Activated naive CD8-positive, alpha-beta T cell treated with anti-CD3 and anti-CD28 coated beads for 36 hours (primary cell): ENCODE results near the gene PPP4R1. TPM values are rescaled to one million over a fixed set of nuclear protein-coding genes. Genes with fewer than 3 reads are reported as not detected.
"Not testable (repeated sequence)": the region's sequence is repeated elsewhere in the genome, so short reads cannot be mapped to it uniquely, and the experiment has no call there.

ENCODE experiments used
- DNase-seq: peaks from one replicate; pipeline ENCODE4 v3.0.0; 2021
- H3K27ac Mint-ChIP-seq: one replicate; pipeline ENCODE4 v1.8.0; 2022; ENCODE audit warnings: mild to moderate bottlenecking, moderate library complexity, mixed read lengths
- H3K27me3 Mint-ChIP-seq: one replicate; pipeline ENCODE4 v1.8.0; 2022; ENCODE audit warnings: mild to moderate bottlenecking, mixed read lengths
- H3K36me3 Mint-ChIP-seq: one replicate; pipeline ENCODE4 v1.8.0; 2021; ENCODE audit warnings: mild to moderate bottlenecking, mixed read lengths
- H3K4me1 Mint-ChIP-seq: one replicate; pipeline ENCODE4 v1.8.0; 2021; ENCODE audit warnings: mixed read lengths
- H3K4me3 Mint-ChIP-seq: one replicate; pipeline ENCODE4 v1.8.0; 2022; ENCODE audit warnings: mild to moderate bottlenecking, moderate library complexity, mixed read lengths
- H3K9me3 Mint-ChIP-seq: one replicate; pipeline ENCODE4 v1.8.0; 2022; ENCODE audit warnings: mixed read lengths
- total RNA-seq, 2 experiments: library from RNA; stranded (reverse); gene quantifications; one replicate each; pipeline ENCODE4 v1.2.3, GENCODE V29; 2021

The PPP4R1 gene
- total RNA-seq, 2 experiments from 2014 or later, result 33.7 to 37.7 TPM

- H3K36me3 Mint-ChIP-seq, result peaks cover 10% of the 10 kb centered on the region
- peaks cover 38% of the 10 kb centered on the region for H3K4me1 Mint-ChIP-seq
- peak overlapping the region; percentile 80 for H3K27ac Mint-ChIP-seq
- H3K4me3 Mint-ChIP-seq, result peak overlapping the region; percentile 89
- DNase-seq, result peak; percentile 54
- H3K27me3 Mint-ChIP-seq, result no peaks in the 10 kb centered on the region
- H3K9me3 Mint-ChIP-seq, result no peaks in the 10 kb centered on the region
Observed at GRCh38 chr18:9613550-9614400, 584 bp downstream of the PPP4R1 start.

GRCh38 chr18:9612977-9613376, 1.4 kb downstream of the PPP4R1 start:
- no peaks in the 10 kb centered on the region for H3K9me3 Mint-ChIP-seq
- peak overlapping the region; percentile 89 for H3K4me3 Mint-ChIP-seq
- peaks cover 10% of the 10 kb centered on the region for H3K36me3 Mint-ChIP-seq
- H3K27ac Mint-ChIP-seq, result no peak overlapping the region
- H3K4me1 Mint-ChIP-seq, result peaks cover 45% of the 10 kb centered on the region
- no peak for DNase-seq
- H3K27me3 Mint-ChIP-seq, result no peaks in the 10 kb centered on the region

DNA sequence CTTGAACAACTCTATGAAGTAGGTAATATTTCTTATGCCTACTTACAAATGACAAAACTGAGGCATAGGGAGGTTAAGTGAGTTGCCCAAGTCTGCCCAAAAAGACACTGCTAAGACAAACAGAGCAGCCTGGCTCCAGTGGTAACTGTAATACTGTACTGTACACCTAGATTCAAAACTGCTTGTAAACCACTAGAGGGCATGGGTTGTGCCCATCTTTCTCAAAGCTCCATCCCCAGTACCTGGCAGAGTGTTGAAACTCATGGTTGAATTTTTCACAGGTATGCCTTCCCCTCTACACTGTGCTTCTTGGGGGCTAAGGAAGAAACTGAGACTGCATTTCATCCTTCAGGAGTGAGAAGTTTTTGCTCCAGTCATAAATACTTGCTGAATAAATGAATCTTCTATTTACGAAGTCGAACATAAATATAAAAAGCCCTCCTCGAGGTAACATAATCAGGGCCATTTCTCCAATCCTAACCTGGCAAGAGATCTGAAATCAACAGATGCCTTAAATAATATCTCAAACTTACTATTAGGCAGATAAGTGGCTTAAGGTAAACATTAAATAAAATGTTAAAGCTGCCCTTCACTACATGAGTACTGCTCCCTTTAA, 2.0 kb downstream of the PPP4R1 start:
- H3K4me1 Mint-ChIP-seq, result peaks cover 45% of the 10 kb centered on the region
- H3K9me3 Mint-ChIP-seq, result no peaks in the 10 kb centered on the region
- no peak for DNase-seq
- H3K36me3 Mint-ChIP-seq, result peaks cover 10% of the 10 kb centered on the region
- no peaks in the 10 kb centered on the region for H3K27me3 Mint-ChIP-seq
- peak overlapping the region; percentile 56 for H3K4me3 Mint-ChIP-seq
- no peak overlapping the region for H3K27ac Mint-ChIP-seq

DNA sequence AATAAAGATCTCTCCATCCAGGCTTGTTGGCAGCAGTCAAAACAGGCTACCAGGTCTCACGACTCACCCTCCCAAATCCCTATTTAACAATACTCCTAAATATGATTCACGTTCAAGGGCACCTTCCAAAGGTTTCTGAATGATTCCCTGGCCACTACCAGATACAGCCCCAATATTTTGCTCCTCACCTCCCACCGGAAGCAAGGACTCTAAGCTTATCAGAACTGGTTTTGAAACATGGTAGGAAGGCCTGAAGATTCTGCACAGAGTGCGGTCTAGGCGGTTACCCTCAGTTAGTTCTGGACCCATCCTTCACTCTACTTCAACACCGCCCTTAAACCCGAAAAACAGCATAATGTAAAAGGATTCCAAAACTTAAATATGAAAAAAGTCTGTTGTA, 5.2 kb downstream of the PPP4R1 start:
- Mint-ChIP-seq H3K36me3 (peaks cover 10% of the 10 kb centered on the region), H3K27ac (no peak overlapping the region), H3K4me1 (peaks cover 44% of the 10 kb centered on the region), H3K9me3 (no peaks in the 10 kb centered on the region), H3K4me3 (no peak overlapping the region), H3K27me3 (no peaks in the 10 kb centered on the region)
- DNase-seq, result no peak

DNA sequence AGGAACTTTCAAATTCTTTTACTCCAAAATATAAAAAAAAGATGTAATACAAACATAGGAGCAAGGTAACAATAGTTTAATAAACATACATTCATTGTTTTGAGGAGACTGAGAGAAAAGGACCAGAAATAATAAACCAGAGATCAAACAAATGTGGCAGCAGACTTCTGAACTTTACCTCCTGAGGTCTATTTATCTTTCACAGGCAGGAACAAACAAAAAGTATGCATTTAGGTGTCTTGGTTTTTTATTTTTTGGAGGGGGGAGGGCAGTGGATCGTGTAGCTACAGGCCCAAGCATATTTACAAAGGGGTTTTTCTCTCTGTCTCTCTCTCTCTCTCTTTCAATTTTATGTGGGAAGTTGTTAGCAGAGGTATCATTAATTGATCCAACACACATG, 5.6 kb downstream of the PPP4R1 start:
- Mint-ChIP-seq H3K27ac (no peak overlapping the region), H3K9me3 (no peaks in the 10 kb centered on the region), H3K4me3 (no peak overlapping the region), H3K27me3 (no peaks in the 10 kb centered on the region), H3K4me1 (peaks cover 45% of the 10 kb centered on the region), H3K36me3 (peaks cover 10% of the 10 kb centered on the region)
- DNase-seq, result no peak

- peaks cover 10% of the 10 kb centered on the region for H3K36me3 Mint-ChIP-seq
- no peaks in the 10 kb centered on the region for H3K27me3 Mint-ChIP-seq
- H3K27ac Mint-ChIP-seq, result no peak overlapping the region
- DNase-seq, result no peak
- H3K4me3 Mint-ChIP-seq, result no peak overlapping the region
- peaks cover 42% of the 10 kb centered on the region for H3K4me1 Mint-ChIP-seq
- H3K9me3 Mint-ChIP-seq, result no peaks in the 10 kb centered on the region
Observed at GRCh38 chr18:9608298-9608697, 6.1 kb downstream of the PPP4R1 start.

- DNase-seq, H3K27me3 Mint-ChIP-seq, H3K27ac Mint-ChIP-seq, H3K4me3 Mint-ChIP-seq, H3K9me3 Mint-ChIP-seq: not testable (repeated sequence)
- Mint-ChIP-seq H3K36me3 (peaks cover 12% of the 10 kb centered on the region), H3K4me1 (peaks cover 30% of the 10 kb centered on the region)
Observed at GRCh38 chr18:9607111-9607510, 7.2 kb downstream of the PPP4R1 start.

GRCh38 chr18:9606039-9606438, 8.3 kb downstream of the PPP4R1 start:
- H3K36me3 Mint-ChIP-seq, result peaks cover 13% of the 10 kb centered on the region
- no peaks in the 10 kb centered on the region for H3K27me3 Mint-ChIP-seq

DNA sequence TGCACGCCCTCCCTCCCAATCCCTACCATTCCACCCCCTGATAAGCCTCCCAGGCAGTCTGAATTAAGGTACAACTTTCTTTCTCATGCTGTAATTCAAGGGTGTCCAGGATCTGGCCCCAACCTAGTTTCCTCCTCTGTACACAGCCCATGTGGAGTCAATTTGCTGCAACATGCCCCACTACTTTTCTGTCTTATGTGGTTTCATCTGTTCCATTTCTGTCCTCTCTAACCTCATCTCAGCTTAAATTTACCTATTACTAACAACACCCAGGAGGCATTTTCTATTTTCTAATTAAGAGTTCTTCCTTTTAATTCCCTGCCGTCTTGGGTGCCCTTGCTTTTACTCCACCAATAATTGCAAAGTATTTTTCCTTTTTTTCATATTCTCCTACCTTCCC, 10.0 kb downstream of the PPP4R1 start:
- H3K27ac Mint-ChIP-seq, result no peak overlapping the region
- H3K4me1 Mint-ChIP-seq, result peaks cover 22% of the 10 kb centered on the region
- peaks cover 15% of the 10 kb centered on the region for H3K36me3 Mint-ChIP-seq
- peaks cover 10% of the 10 kb centered on the region for H3K9me3 Mint-ChIP-seq
- DNase-seq, result no peak
- H3K27me3 Mint-ChIP-seq, result no peaks in the 10 kb centered on the region
- no peak overlapping the region for H3K4me3 Mint-ChIP-seq

More at GRCh38 chr18:9606039-9606438, 8.3 kb downstream of the PPP4R1 start:
- no peak overlapping the region for H3K4me3 Mint-ChIP-seq
- H3K27ac Mint-ChIP-seq, result no peak overlapping the region
- peaks cover 27% of the 10 kb centered on the region for H3K4me1 Mint-ChIP-seq
- H3K9me3 Mint-ChIP-seq, result peaks cover 5% of the 10 kb centered on the region
- DNase-seq, result no peak

DNA sequence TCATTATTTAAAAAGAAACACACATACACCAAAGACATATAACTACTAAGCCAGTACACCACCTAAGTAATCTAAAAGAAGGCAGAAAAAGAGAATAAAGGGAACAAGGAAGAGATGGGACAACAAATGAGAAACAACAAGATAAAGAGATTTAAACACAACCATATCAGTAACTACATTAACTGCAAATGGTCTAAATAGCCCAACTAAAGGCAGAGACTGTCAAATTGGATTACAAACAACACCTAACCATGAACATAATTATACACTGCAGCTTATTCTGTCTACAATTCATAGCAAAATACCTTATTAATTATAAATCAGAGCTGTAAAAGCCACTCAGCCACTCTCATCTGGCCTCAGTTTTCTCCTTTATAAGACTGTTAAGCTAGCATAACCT, 15.0 kb downstream of the PPP4R1 start:
- H3K4me3 Mint-ChIP-seq, result no peak overlapping the region
- H3K9me3 Mint-ChIP-seq, result peaks cover 24% of the 10 kb centered on the region
- DNase-seq, result no peak
- no peaks in the 10 kb centered on the region for H3K27me3 Mint-ChIP-seq
- peaks cover 39% of the 10 kb centered on the region for H3K36me3 Mint-ChIP-seq
- H3K27ac Mint-ChIP-seq, result no peak overlapping the region
- peaks cover 24% of the 10 kb centered on the region for H3K4me1 Mint-ChIP-seq

DNA sequence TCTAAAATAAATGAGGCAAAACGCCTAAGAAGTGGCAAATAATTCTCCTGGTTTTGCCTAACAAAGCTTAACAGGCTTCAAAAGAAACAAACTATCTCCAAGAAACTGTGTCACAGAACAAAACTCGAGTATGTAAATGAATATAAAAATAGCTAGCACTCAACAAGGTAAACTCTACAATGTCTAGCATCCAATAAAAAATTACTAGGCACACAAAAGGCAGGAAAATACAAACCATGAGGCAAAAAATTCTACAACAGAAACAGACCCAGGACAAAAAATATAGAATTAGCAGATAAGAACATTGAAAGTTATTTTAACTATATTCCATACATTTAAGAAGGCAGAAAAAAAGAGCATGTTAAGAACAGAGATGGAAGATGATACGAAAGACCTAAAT, 16.8 kb downstream of the PPP4R1 start:
- peaks cover 43% of the 10 kb centered on the region for H3K36me3 Mint-ChIP-seq
- peaks cover 21% of the 10 kb centered on the region for H3K4me1 Mint-ChIP-seq
- H3K9me3 Mint-ChIP-seq, result peaks cover 23% of the 10 kb centered on the region
- H3K27me3 Mint-ChIP-seq, result no peaks in the 10 kb centered on the region
- DNase-seq, result no peak
- no peak overlapping the region for H3K4me3 Mint-ChIP-seq
- no peak overlapping the region for H3K27ac Mint-ChIP-seq

DNA sequence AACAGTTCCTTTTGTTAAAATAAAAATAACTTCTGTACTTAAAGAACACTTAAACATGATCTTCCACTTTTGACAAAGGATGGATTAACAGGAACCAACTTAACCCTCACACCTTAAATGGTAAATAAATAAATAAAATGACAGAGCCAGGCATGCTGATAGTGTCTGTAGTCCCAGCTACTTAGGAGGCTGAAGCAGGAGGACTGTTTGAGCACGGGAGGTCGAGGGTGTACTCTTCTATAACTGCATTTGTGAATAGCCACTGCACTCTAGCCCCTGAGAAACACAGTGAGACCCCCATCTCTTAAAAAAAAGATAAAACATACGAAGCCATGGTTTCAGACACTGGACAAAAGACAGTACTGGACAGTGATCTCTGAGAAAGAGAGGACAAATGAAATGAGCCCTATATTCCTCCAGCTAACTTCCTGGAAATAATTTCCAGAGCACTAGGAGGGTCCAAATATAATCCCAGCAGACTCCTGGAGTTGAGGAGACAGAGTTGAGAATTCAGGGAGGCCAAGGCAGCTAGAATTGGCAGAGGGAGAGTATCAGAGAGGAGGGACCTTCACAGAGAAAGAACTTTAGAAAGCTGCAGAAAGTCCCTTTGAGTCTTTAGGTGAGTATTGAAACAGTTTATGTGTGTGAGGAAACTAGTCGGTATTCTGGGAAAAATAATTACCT, 17.4 kb downstream of the PPP4R1 start:
- Mint-ChIP-seq H3K27me3 (no peaks in the 10 kb centered on the region), H3K9me3 (peaks cover 22% of the 10 kb centered on the region), H3K27ac (no peak overlapping the region), H3K36me3 (peaks cover 46% of the 10 kb centered on the region), H3K4me1 (peaks cover 21% of the 10 kb centered on the region), H3K4me3 (no peak overlapping the region)
- no peak for DNase-seq

DNA sequence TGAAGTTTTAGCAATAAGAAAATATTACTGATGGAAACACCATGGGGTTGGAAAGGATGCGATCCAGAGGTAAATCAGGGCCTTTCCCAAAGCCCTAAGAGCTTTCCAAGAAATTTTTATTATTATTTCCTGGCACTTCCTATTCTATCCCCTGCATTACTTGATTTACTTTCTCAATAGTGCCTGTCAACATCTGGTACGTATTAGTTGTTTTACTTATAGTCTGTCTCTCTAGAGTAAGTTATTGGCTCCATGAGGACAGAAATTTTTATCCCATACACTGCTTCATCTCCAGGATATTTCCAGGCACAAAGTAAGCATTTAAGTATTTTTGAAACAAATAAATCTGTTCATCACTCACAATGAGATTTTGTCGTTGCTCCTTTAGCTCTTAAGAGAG, 18.1 kb downstream of the PPP4R1 start:
- Mint-ChIP-seq H3K4me3 (no peak overlapping the region), H3K4me1 (peaks cover 21% of the 10 kb centered on the region), H3K27ac (no peak overlapping the region)

GRCh38 chr18:9594823-9595596, 19.3 kb downstream of the PPP4R1 start:
- H3K27me3 Mint-ChIP-seq, result no peaks in the 10 kb centered on the region
- DNase-seq, result no peak
- H3K4me3 Mint-ChIP-seq, result no peak overlapping the region
- H3K4me1 Mint-ChIP-seq, result peaks cover 21% of the 10 kb centered on the region
- peaks cover 47% of the 10 kb centered on the region for H3K36me3 Mint-ChIP-seq
- H3K9me3 Mint-ChIP-seq, result peaks cover 14% of the 10 kb centered on the region
- no peak overlapping the region for H3K27ac Mint-ChIP-seq

More for the DNA sequence above, 18.1 kb downstream of the PPP4R1 start:
- Mint-ChIP-seq H3K36me3 (peaks cover 41% of the 10 kb centered on the region), H3K27me3 (no peaks in the 10 kb centered on the region), H3K9me3 (peaks cover 19% of the 10 kb centered on the region)
- DNase-seq, result no peak

DNA sequence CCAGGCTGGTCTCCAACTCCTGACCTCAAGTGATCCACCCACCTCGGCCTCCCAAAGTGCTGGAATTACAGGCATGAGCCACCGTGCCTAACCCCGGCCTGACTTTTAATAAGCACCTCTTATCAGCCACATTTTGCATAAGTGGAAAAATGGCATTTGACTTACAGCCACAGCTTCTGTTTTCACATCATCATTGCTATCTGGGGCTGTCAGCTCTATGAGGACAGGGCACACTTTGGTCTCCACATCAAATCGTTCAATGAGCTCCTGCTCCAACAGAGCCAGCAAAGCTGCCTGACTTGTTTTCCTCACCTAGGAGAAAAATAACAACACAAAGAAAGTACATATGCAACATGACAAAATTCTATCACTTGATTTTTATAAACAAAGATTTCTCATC, 26.4 kb downstream of the PPP4R1 start:
- Mint-ChIP-seq H3K27me3 (no peaks in the 10 kb centered on the region), H3K4me1 (no peaks in the 10 kb centered on the region), H3K36me3 (peaks cover 44% of the 10 kb centered on the region), H3K4me3 (no peak overlapping the region), H3K9me3 (no peaks in the 10 kb centered on the region), H3K27ac (no peak overlapping the region)
- no peak for DNase-seq
